ENCODE results near the gene NT5C.
"Not testable (repeated sequence)": the region's sequence is repeated elsewhere in the genome, so short reads cannot be mapped to it uniquely, and the experiment has no call there.

NT5C gene

DNA sequence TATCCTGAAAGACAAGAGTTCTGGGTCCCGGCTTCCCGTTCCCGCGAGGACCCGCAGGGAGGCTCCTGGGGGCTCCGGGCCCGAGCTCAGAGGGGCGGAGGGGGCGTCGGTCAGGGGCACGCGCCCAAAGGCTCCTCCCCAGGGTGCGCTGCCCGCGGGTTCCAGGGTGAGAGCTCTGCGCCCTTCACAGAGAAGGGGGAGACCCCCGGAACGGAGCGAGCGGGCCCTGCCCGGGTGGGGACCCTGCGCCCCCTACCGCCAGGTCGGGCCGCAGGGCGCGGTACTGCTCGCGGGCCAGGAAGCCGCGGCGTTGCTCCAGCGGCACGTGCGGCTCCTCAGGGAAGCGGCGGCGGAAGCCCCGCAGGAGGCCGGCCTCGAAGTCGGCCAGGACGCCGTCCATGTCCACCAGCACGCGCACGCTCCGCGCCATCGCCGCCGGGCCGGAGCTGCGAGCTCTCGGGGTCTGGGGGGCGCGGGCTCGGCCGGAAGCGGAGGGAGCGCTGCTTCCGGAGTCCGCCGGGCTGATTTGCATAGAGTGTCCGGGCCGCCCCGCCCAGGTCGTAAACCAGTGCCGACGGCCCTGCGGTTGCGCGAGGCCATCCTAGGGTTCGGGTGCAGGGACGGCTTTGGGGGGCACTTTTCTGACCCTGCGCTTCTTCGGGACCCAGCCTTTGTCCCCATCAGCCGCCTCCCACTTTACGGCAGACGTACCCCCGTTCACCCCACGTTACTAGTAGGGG lies at the start of gene NT5C:
NT5C (minus strand) TSS at position 465 of the 740 bp plus-strand sequence; CDS start at position 430, 35 bp downstream.
- peak in 1 of 3 donors; percentile 52 for DNase-seq (ENCODE audit: low read depth in 3 of 3, low spot score in 1 of 3)

DNA sequence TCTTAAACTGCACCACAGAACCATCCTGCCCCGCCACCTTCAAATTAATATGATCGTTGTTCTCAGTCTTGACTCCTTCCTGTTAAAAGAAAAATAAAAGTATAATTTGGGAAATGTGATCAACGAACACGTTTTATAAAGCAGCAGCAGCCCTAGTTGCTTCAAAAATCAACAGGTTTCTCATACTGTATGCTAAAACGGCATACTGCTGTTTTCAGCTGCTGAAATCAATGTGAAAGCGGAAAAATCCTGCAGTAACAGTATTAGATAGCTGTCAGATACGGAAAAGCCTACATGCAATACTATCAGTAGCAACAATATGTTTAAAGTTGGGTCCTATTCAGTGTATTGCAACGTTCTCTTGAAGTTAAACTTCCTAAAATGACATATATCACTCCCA lies 49.6 kb upstream of the NT5C start:
- no peak for DNase-seq (ENCODE audit: low read depth in 3 of 3, low spot score in 1 of 3)

DNA sequence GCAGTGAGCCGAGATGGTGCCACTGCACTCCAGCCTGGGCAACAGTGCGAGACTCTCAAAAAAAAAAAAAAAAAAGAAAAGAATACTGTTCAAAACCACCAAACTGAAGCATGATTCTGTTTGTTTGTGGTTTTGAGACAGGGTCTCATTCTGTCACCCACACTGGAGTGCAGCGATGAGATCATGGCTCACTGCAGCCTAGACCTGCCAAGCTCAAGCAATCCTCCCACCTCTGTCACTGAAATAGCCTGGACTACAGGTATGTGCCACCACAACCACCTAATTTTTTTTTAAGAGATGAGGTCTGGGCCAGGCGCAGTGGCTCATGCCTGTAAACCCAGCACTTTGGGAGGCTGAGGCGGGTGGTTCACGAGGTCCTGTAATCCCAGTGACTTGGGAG lies 46.9 kb upstream of the NT5C start:
- no peak for DNase-seq (ENCODE audit: low read depth in 3 of 3, low spot score in 1 of 3)

DNA sequence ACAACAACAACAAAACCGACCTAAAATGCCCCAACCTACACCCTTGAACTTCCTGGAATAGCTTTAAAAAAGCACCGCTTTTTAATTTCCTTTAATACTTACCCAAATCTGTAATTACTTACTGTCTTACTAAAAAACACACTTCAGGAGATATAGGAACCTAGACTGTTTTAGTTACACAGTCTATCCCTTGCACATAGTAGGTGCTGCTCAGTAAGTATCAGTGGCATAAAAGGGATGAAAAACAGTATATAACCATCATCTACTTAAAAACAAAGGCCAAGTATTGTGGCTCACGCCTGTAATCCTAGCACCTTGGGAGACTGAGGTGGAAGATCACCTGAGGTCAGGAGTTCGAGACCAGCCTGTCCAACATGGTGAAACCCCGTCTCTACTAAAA lies 45.1 kb upstream of the NT5C start:
- no peak for DNase-seq (ENCODE audit: low read depth in 3 of 3, low spot score in 1 of 3)

DNA sequence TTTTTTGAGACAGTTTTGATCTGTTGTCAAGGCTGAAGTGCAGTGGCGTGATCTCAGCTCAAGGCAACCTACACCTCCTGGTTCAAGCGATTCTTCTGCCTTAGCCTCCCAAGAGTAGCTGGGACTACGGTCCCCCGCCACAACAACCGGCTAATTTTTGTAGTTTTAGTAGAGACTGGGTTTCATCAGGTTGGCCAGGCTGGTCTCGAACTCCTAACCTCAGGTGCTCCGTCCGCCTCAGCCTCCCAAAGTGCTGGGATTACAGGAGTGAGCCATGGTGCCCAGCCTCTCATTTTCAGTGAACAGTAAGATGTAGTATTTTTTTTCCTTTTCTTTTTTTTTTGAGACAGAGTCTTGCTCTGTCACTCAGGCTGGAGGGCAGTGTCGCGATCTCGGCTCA lies 43.5 kb upstream of the NT5C start:
- no peak for DNase-seq (ENCODE audit: low read depth in 3 of 3, low spot score in 1 of 3)

DNA sequence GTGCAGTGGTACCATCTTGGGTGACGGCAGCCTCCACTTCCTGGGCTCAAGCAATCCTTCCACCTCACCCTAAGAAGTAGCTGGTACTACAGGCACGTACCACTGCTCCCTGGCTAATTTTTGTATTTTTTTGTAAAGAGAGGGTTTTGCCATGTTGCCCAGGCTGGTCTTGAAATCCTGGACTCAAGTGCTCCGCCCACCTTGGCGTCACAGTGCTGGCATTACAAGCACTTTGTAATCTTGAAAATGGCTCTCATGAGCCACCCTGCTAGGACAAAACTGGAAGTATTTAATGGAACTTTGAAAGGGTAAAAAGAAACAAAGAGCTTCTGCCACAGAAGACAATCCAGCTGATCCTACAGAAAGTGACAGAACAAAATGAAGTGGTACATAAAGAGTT lies 42.0 kb upstream of the NT5C start:
- DNase-seq (ENCODE audit: low read depth in 3 of 3, low spot score in 1 of 3): no peak

DNA sequence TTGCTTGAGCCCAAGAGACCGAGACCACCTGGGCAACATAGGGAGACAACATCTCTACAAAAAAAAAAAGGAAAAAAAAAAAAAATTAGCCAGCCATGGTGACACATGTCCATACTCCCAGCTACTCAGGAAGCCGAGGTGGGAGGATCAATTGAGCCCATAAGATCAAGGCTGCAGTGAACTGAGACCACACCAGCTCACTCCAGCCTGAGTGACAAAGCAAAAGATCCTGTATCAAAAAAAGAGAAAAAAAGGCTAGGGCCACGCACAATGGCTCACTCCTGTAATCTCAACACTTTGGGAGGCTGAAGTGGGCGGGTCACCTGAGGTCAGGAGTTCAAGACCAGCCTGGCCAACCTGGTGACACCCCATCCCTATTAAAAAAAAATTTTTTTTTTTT lies 37.5 kb upstream of the NT5C start:
- DNase-seq (ENCODE audit: low read depth in 3 of 3, low spot score in 1 of 3): no peak

DNA sequence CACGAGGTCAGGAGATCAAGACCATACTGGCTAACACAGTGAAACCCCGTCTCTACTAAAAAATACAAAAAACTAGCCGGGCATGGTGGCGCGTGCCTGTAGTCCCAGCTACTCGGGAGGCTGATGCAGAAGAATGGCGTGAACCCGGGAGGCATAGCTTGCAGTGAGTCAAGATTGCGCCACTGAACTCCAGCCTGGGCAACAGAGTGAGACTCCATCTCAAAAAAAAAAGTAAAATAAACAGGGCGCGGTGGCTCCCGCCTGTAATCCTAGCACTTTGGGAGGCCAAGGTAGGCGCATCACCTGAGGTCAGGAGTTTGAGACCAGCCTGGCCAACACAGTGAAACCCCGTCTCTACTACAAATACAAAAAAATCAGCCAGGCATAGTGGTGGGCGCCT lies 33.1 kb upstream of the NT5C start:
- DNase-seq (ENCODE audit: low read depth in 3 of 3, low spot score in 1 of 3): not testable (repeated sequence)

DNA sequence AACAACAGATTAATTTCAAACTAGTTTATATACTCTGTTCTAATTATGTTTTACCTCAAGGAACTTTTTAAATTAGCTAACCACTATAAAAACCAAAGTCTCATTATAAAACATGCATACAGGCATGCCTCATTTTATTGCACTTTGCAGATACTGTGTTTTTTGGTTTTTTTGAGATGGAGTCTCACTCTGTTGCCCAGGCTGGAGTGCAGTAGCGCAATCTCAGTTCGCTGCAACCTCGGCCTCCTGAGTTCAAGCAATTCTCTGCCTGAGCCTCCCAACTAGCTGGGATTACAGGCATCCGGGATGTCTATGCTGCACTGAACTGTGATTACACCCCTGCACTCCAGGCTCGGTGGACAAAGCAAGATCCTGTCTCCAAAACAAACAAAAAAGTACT lies 31.5 kb upstream of the NT5C start:
- DNase-seq (ENCODE audit: low read depth in 3 of 3, low spot score in 1 of 3): no peak

DNA sequence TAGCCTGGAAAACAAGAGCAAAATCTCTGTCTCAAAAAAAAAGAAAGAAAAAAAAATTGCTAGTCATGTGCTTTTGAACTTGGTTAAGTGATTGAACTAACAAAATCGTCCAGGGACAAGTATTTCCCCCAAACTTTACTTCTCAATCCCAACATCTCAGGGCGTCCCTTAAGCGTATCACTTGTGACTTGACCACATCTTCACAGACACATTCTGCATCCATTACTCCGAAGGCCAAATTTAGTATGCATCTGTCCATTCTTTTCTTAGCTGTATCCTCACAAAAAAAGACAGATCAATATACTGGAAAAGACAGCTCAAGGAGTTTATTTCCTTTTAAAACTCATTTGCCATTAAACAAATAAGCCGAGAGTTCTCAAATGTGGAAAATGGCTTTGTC lies 28.7 kb upstream of the NT5C start:
- DNase-seq (ENCODE audit: low read depth in 3 of 3, low spot score in 1 of 3): no peak

DNA sequence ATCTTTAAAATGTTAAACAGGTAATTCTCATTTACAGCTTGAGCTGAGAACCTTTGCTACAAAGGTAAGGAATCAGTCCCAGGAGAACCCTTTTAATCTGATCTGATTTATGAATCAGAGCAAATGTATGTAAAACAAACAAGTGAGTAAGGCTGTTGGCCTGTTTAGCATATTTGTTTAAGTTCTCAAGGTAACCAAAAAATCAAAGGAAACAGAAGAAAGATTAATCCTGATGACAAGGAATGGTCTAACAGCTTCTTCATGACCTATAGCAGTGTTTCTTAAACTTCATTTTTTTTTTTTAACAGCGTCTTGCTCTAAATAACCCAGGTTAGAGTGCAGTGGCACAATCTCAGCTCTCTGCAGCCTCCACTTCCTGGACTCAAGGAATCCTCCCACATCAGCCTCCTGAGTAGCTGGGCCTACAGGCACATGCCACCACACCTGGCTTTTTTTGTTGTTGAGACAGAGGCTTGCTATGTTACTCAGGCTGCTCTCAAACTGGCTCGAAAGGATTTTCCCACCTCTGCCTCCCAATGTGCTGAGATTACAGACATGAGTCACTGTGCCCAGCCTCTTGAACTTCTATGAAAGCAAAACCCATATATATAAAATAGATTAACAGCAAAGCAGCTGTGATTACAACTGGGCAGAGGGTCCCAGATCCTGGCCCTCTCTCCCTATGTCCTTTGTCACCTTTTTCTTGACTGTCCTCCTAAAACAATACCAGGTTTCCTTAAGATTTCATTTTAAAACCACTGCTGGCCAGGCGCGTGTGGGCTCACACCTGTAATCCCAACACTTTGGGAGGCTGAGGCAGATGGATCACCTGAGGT lies 27.9 kb upstream of the NT5C start:
- DNase-seq (ENCODE audit: low read depth in 3 of 3, low spot score in 1 of 3): no peak

DNA sequence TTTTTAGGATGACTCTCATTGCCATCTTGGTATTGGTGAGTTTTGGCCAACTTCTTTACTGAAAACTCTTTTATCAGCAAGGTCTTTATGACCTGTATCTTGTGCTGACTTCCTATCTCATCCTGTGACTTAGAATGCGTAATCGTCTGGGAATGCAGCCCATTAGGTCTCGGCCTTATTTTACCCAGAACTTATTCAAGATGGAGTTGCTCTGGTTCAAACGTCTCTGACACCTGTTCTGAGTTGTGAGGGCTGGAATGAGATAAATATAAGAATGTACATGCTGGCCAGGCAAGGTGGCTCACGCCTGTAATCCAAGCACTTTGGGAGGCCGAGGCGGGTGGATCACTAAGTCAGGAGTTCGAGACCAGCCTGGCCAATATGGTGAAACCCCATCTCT lies 26.9 kb upstream of the NT5C start:
- DNase-seq (ENCODE audit: low read depth in 3 of 3, low spot score in 1 of 3): not testable (repeated sequence)

DNA sequence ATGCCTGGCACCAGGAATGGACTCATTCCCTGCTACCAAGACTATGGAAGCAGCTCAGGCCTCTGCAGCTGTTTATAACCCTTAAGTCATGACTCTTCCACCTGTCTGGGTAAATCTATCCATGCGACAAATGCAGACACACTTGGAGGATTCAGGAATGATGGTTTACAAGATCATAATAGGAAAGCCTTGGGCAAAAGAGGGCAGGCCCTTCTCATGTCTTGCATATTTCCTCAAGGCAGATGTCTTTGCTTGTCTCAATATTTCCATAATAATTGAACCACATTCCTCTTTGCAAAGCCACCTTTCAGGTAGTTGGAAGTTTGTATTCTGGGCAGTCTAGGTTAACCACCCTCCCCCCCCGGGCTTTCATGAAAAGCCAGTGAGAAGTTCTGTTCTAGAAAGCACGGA lies 23.7 kb upstream of the NT5C start:
- DNase-seq (ENCODE audit: low read depth in 3 of 3, low spot score in 1 of 3): no peak

DNA sequence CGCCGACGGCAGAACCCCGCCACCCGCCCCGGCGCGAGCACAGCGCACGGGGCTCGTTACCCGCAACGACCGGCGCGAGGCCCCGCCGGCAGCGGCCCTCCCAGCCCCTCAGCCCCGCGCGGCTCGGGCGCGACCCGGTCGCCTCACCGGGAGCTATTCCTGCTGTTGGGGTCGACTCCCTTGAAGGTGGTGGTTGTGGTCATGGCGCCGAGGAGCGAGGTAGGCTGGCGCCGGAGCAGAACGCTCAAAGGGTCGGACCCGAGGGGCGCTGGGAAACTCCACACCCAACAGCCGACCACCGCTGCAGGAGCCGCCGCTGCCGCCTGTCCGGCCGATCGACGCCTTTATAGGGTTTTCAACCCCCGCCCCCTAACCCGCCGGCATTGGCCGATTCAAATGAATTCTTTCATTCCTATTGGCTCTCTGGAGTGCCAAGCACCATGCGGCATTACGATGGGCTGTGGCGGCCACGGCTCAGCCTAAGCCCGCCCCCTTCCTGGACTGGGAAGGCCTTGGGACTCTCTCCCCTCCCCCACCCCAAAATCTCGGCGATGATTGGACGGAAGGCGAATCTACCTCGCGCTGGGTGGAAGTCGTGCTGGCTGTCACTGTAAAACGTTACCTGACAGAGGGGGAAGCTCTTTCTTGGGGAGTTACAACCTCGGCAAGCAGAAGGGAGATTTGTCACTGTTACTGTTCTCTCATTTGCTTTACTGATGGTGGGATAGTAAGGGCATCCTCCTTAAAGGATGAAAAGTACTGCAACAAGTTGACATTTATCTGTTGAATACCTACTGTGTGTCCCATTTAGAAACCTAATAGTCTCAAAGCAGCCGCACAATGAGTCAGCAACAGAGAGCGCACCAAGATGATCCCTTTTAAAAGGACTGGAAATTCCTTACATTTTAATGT lies 22.9 kb upstream of the NT5C start, which contains the start of gene JPT1:
JPT1 (minus strand) TSS at position 318 of the 912 bp plus-strand sequence; CDS start at position 203, 115 bp downstream.
- peak; percentile 87 to 96 (median 95) for DNase-seq (ENCODE audit: low read depth in 3 of 3, low spot score in 1 of 3)

DNA sequence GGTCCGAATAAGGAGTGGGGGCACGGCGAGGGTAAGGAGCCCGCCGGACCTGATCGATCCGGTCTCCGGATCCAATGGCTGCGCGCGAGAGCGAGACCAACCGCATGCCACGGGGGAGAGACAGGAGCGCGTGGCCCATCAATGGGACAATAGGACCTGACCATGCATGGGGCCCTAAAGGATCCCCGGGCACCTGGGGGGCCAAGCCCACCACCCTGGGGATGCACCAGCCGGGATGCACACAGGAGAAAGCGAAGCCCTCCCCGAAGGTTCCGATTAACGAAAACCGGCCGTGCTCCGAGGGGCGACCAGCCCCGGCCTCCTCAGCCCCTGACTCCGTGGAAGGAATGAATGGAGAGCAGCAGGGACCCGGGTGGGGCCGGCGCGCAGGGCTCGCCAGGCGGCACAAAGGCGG lies 22.2 kb upstream of the NT5C start:
- DNase-seq (ENCODE audit: low read depth in 3 of 3, low spot score in 1 of 3): no peak

DNA sequence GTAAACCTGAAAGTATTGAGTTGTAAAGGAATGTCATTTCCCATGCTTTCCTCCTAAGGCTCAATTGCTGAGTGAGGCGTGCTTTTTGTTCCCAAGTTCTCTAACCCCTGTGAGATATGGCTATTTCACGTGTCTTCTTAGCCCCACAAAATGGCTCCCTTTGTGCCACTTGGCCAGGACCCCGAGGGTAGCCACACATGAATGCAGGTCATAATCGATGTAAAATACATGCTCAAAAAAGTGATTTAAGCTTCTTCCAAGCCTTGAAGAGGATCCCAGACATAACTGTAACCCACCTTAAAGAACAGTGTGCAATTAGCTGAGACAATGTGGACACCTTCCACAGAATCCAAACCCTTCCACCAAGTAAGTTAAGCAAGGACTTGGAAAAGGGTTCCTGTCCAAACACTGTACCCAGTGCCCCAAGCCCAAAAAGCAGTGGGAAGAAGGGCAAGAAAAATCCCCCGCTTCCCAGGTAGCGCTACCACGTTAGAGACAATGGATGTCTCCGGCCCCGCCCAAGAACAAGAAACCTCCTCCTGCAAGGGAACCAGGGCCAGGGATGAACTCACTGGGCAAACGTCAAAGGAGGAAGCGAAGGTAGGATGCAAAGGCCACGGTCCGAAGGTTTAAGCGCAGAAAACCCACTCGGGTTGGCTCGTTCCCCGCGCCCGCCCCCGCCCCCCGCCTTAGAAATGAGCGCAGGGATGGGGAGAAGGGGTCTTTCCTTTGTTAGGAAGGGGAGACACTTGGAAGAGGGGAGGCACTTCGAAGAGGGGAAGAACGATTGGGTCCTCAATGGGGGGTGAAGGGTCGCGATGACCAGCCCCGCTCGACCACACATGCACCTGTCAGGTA lies 21.6 kb upstream of the NT5C start:
- DNase-seq (ENCODE audit: low read depth in 3 of 3, low spot score in 1 of 3): no peak

DNA sequence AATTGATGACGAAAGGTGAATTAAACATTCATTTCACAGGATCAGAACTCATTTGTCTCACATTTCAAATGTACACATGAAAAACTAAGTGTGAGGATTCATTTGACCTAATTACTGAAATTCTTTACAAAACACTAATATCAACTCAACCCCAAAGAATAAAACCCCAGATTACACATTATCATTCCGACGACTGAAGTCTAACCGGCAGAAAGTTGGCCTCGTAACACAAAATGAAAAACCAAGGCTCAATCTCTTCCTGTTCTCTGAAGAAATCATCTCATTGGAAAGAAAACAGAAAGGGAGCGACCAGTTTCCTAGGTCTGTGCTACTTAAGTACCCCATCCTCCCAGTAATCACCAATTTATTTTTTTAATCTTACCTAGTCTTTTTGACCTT lies 21.0 kb upstream of the NT5C start:
- DNase-seq (ENCODE audit: low read depth in 3 of 3, low spot score in 1 of 3): no peak

DNA sequence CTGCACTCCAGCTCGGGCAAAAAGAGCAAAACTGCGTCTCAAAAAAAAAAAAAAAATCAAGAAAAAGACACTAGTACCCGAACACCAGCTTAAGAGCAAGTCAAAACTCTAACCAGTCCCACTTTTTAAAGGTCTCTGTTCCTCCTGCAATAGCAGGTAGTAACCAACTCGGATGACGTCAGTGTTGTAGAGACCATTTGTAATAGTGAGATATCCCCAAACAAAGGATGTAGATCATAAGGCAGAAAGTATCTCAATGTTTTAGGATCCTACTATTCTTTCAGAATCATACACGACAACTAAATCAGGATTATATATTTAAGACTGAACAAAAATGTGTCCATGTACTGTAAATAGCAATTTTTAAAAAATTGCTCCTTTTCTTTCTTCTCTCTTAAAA lies 20.4 kb upstream of the NT5C start:
- DNase-seq (ENCODE audit: low read depth in 3 of 3, low spot score in 1 of 3): no peak

DNA sequence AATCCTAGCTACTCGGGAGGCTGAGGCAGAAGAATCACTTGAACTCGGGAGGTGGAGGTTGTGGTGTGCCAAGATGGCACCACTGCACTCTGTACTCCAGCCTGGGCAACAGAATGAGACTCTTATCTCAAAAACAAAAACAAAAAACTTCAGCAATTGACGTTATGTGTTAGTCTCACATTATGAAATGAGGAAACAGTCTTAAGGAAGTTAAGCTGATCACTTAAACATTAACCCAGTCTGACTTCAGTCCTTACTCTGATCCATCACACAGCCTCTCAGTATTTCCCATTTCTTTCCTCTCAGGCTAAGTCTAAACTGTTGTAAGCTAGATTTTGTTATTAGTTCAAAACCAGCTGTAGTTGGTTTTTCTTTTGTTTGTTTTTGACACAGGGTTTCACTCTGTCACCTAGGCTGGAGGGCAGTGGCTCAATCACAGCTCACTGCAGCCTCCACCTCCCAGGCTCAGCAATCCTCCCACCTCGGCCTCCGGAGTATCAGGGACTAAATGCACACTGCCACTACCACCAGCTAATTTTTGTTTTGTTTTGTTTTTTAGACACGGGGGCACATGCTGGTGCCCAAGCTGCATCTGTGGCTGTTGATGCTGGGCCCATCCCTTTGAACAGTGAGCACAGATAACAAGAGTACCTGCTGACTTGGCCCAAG lies 16.5 kb upstream of the NT5C start:
- DNase-seq (ENCODE audit: low read depth in 3 of 3, low spot score in 1 of 3): no peak

DNA sequence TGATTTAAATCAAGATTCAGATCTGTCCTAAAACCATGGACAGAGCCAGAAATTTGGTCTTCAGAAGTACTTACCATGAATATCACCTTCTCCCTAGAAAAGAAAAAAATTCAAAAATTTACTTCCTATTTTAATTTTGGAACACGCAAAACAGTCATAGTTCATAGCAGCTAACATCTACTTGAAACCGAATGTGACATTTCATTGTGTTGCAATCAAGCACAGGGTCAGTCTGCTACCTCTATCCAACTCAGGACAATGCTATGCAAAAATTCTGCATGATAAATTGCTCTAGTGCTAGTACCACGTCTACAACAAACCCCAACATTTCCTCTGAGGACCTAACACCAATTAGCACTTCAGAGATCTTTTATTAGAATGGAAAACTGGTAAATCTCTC lies 15.1 kb upstream of the NT5C start:
- DNase-seq (ENCODE audit: low read depth in 3 of 3, low spot score in 1 of 3): no peak

Data from stimulated activated CD4-positive, alpha-beta T cell treated with anti-CD3 and anti-CD28 coated beads, TNF-alpha, amount 100 ng/mL, for 1 hour (primary cell).